Activated CD4-positive, alpha-beta T cell treated with anti-CD3 and anti-CD28 coated beads for 48 hours (primary cell): ENCODE measurements around the gene SLC39A1.
A peak's percentile ranks its signal among the peaks of the same experiment; 100 is the strongest.
"Not testable (repeated sequence)": the region's sequence is repeated elsewhere in the genome, so short reads cannot be mapped to it uniquely, and the experiment has no call there.

ENCODE experiments used
- DNase-seq: peaks from one replicate; pipeline ENCODE4 v3.0.0-alpha.2; 2020

SLC39A1 gene, protein sequence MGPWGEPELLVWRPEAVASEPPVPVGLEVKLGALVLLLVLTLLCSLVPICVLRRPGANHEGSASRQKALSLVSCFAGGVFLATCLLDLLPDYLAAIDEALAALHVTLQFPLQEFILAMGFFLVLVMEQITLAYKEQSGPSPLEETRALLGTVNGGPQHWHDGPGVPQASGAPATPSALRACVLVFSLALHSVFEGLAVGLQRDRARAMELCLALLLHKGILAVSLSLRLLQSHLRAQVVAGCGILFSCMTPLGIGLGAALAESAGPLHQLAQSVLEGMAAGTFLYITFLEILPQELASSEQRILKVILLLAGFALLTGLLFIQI

DNA sequence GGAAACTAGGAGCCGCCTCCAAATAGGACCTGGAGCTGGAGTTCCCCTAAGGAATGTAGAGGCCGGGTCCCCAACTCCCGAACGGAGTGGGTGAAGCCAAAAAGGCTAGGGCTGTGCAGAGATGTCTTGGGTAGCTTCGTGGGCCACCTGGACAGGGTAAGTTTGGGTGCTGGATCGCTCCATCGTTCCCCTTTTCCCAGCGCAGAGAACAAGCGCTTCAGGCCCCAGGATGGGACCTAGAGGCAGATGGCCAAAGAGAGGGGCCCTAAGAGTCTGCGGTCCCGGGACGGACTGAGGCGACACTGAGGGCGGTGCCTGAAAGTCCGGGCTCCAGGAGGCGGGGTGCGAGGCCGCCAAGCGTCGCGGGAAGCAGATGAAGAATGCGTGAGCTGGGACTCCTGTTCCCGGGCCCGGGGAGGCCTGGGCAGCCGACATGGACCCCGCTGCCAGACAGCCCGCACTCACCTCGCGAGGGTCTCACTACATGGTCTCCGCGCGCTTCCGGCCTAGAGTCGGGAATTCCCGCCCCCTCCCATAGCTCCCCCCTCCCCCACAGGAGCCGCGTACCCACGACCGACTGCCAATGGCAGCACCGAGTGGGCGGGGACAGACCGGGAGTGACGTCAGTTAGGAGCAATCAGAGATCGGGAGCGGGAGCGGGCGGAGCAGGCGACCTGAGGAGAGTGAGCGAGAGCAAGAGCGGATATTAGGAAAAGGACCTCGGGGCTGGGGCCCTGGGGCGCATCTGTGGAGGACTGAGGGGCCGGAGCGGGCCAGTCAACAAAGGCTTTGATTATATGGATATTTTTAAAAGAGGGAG is at the start of gene SLC39A1:
Gene SLC39A1 (minus strand): TSS at position 508 of the 820 bp plus-strand sequence. CDS start 822 bp downstream, outside the sequence.
- DNase-seq = peak; percentile 96

DNA sequence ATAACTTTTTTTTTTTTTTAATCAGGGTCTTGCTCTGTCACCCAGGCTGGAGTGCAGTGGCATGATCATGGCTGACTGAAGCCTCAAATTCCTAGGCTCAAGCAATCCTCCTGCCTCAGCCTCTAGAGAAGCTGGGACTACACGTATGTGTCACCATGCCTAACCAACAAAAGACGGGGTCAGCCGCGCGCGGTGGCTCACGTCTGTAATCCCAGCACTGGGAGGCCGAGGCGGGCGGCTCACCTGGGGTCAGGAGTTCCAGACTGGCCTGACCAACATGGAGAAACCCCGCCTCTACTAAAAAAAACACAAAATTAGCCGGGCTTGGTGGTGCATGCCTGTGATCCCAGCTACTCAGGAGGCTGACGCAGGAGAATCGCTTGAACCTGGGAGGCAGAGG is 49.2 kb upstream of the SLC39A1 start:
- DNase-seq = not testable (repeated sequence)

DNA sequence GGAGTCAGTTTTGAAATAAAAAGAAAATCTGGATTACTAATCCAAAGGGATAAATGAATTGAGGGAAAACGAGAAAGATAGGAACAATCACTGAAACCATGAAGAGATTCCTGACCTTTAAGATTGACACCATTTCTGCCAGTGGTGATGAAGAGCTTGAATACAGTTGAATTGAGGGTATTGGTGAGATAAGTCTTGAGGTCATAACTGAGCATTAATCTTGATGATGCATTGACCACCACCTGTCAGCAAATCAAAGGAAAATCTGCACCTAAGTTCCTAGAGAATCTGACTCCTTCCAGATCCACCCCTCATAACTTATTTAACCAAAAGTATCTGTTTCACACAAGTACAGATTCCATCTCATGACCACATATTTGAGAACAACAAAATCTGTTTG is 48.8 kb upstream of the SLC39A1 start:
- DNase-seq = no peak

DNA sequence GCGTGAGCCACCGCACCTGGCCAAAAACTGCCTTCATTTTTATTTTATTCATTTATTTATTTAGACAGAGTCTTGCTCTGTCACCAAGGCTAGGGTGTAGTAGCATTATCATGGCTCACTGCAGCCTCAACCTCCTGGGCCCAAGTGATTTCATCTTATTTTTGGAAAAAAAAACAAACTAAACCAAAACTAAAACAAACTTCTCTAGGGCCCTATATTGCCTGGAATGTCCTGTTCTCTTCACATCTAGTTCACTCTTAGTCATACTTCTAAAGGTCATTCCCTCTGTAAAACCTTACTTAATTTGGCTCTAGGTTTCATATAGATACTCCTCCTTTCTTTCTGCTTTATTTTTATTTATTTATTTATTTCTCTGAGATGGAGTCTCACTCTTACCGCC is 42.8 kb upstream of the SLC39A1 start:
- DNase-seq = no peak

DNA sequence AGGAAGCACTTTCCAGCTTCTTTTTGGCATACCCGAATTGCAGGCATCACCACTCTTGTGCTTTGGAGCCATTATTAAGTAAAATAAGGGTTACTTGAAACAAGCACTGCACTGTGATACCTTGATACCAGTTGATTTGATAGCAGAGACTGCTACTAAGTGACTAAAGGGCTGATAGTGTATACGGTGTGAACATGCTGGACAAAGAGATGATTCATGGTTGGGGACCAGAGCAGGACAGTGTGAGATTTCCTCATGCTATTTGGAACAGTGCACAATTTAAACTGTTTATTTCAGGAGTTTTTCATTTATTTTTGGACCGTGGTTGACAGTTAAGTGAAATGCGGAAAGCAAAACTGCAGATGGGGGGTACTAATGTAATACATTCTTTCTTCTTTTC is 37.1 kb upstream of the SLC39A1 start:
- no peak for DNase-seq

DNA sequence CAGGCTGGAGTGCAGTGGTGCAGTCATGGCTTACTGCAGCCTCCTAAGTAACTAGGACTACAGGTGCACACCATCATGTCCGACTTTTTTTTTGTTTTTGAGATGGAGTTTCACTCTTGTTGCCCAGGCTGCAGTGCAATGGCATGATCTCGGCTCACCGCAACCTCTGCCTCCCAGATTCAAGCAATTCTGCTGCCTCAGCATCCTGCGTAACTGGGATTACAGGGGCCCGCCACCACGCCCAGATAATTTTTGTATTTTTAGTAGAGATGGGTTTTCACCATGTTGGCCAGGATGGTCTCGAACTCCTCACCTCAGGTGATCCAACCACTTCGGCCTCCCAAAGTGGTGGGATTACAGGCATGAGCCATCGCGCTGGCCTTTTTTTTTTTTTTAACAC is 33.5 kb upstream of the SLC39A1 start:
- DNase-seq = not testable (repeated sequence)

DNA sequence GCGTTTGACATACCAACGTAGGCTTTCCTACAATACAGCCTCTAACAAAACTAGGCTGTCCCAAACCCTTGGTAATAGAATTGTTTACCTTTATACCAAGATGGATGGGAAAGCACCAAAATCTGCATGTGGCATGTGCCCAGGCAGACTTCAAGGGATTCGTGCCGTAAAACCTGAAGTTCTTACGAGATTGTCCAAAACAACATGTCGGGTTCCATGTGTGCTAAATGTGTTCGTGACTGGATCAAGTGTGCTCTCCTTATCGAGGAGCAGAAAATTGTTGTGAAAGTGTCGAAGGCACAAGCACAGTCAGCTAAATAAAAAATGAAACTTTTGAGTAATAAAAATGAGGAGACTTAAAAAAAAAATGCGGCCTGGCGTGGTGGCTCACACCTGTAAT is 32.3 kb upstream of the SLC39A1 start:
- no peak for DNase-seq

DNA sequence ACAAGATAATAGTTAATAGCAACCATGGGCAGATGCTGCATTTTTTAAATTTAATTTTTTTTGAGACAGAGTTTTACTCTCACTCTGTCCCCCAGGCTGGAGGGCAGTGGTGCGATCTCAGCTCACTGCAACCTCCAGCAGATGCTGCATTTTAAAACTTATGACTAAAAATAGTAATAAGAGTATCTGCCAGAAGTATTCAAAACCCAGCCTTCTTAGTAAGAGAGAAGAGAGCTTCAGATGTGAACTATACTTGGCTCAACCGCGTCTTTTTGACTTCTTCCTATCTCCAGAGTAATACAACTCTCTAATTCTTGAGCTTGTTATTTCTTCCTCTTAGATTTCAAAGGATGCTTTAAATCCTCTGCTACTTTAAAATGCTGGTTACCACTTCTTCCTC is 31.9 kb upstream of the SLC39A1 start:
- no peak for DNase-seq

DNA sequence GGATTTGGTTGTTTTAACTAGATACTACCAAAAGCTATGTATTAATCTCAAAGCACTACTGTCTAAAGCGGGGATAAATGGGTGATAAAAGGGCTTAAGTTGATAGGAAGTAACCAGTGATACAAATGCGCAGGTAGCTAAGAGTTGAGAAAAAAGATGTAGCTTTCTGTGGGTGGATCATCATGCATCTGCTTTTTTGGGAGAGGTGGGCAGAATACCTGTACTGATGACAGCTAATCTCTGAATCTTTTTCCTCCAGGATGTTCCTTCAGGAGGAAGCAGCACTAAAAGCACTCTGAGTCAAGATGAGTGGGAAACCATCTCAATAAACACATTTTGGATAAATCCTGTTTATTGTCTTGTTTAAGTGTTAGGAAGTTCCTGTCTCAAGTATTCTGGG is 28.5 kb upstream of the SLC39A1 start:
- DNase-seq = no peak

DNA sequence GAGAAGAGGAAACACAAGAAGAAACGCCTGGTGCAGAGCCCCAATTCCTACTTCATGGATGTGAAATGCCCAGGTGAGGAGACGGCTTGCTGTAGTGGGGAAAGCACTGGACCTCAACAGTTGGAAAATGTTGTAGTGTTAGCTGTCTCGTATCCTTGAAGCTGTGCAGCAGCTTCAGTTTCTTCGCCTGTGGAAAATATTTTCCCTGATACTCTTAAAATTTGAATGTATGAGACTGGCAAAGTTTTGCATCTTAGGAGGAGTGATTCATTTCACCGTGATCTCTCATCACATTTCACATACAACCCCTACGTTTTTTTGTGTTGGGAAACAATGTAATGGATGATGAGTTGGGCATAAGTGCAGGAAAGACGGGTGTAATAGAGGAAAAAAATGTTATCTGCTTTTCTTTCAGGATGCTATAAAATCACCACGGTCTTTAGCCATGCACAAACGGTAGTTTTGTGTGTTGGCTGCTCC is 27.9 kb upstream of the SLC39A1 start:
- no peak for DNase-seq

DNA sequence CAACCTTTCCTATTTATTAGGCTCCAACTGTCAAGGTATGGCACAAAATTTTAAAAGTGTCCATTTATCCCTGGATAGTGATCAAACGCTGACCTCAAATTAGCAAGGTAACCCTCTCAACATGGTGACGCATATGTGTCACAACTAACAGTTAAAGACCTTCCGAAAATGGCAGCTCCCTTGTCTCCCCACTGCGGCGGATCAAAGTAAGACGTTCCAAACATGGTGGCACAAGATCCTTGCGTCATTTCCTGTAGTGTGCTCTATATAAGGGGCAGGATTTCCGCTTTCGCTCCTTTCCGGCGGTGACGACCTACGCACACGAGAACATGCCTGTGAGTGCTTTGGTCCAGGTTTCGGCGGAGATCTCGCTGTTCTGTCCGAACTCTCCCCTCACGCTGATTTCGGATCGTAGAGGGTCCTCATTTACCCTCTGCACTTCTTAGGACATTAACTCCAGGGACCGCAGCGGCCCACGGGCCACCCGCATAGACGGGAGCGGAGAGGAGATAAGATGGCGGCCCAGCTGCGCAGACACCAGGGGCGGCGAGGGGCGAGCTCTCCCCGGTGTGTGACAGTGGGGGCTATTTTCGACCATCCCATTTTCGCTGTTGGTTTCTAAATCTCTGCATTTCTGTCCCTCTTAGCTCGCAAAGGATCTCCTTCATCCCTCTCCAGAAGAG is 27.3 kb upstream of the SLC39A1 start, which contains the start of gene RPS27:
Gene RPS27 (plus strand): TSS at position 295 of the 683 bp plus-strand sequence. CDS start 35 bp downstream, at position 330.
- peak; percentile 90 for DNase-seq

DNA sequence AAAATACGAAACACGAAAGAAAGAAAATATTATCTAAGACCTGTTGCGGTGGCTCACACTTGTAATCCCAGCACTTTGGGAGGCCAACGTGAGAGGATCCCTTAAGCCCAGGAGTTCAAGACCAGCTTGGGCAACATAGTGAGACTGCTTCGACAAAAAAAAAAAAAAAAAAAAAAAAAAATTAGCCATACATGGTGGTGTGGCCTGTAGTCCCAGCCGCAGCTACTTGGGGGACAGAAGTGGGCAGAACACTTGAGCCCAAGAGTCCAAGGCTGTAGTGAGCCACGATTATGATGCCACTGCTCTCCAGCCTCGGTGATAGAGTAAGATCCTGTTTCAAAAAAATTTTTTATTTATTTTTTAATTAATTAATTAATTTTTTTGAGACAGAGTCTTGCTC is 24.3 kb upstream of the SLC39A1 start:
- DNase-seq = no peak

DNA sequence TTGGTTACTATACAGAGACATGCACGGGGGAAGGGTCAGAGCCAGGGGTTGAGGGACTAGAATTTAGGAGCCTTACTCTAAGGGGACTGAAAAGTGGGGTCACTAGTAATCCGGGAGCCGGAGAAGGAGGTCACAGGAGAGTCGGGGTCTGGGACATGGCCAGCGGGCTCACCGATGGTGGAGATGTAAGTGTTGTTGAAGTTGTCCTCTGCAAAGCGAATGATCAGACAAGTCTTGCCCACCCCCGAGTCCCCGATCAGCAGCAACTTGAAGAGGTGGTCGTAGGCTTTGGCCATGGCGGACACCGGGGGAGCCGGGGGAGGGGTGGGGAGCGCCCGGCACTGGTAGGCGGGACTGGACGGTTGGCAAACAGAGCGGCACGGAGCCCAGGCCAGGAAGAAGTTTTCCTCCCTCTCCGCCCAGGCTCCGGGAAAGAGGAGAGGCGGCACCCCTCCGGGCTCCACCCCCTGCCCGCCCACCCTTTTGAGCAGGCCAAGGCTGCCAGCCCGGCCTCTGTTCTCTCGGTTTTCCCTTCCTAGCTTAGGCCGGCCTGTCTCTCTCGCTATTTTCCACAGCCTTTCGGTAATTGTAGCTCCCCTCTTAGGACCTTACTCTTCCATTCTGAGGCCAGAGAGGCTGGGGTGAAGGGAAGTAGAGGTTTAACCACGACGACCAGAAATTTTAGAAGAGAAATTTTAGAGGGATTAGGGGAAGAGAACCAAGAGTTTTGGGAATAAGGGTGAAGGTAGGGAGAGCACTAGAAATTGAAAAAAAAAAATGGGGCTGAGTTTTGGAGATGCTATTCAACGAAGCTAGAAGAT is 22.8 kb upstream of the SLC39A1 start, which contains the start of gene RAB13:
Gene RAB13 (minus strand): TSS at position 399 of the 821 bp plus-strand sequence. CDS start 103 bp downstream, at position 296.
- no peak for DNase-seq

DNA sequence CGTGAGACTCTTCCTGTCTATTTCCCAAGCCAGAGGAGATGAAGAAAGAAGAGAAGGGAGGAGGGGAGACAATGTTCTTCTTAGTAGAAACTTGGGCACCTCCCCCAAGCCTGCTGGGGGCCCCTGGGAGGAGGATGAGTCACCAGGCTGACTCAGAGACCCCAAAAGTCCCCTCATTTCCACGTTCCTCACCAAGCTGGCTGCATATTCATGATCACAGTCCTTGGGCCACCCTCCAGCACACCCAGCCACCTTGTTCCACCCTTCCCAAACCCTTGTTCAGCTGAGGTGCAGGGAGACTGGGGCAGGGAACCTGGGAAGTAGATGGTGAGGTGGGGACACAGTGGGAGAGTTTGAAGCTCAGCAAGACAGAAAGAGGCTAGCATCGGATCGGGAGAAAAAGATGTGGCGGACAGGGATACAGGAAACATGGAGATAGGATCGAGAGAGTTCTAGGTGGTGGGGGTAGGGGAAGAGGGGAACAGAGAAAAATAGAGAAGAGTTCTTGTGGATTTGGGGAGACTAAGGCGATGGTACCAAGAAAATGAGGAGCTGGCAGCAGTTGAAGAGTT is 22.1 kb upstream of the SLC39A1 start:
- peak; percentile 64 for DNase-seq

DNA sequence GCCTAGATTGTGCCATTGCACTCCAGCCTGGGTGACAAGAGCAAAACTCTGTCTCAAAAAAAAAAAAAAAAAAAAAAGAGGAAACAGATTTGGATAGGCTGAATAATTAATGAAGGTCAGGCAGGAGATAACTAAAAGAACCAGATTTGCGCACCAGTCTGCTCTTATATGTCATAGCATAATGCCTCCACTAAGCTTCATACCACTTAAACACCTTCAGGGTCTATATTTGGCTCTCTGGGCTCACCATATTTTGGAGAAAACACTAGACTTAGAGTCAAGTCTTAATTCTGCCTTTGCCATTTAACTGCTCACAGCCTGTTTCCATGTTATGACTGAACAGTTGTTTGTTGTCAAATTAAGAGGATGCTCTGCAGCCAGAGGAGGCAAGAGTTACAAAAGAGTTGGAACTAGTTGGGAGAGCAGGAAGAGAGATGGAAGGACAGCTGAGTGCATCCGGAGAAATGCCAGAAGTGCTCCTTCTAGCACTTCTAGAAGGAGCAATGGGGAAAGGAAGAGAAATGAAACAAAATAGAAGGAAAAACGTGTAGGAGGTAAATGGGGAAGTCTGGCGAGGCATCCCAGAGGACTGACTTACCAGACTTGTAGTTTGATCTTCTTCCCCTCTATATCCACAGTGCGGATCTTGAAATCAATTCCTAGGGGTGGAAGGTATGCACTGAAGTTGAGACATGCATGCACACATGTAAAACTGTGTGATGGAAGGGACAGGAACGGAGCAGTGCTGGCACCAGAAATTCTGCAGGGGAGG is 21.0 kb upstream of the SLC39A1 start:
- no peak for DNase-seq

DNA sequence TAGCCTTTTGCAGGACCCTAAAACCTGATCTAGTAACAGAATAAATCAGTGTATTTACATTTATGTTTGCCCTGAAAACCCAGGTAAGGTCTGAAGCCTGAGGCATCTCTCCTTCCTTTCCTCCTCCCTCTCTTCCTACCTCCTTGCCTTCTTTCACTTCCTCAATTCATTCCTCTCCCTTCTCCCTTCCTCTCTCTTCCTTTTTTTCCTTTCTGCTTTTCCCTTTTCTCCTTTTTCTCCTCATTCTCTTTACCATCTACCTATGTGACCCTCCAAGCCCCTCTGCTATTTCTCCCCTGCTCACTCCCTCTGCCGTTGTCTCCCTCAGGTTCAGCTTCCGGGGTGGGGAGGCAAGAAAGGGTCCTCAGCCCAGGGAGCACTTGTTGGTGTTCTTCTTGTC is 18.4 kb upstream of the SLC39A1 start:
- DNase-seq = not testable (repeated sequence)

DNA sequence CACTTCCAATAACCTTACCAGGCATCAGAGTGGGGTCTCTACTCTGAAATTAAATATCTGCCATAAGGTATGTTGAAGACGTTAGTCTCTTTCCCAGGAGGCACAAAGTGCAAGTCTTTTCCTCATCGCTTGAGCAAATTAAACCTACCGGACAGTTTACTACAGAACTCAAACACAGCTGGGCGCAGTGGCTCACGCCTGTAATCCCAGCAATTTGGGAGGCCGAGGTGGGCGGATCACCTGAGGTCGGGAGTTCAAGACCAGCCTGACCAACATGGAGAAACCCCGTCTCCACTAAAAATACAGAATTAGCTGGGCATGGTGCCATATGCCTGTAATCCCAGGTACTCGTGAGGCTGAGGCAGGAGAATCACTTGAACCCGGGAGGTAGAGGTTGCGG is 15.8 kb upstream of the SLC39A1 start:
- not testable (repeated sequence) for DNase-seq

DNA sequence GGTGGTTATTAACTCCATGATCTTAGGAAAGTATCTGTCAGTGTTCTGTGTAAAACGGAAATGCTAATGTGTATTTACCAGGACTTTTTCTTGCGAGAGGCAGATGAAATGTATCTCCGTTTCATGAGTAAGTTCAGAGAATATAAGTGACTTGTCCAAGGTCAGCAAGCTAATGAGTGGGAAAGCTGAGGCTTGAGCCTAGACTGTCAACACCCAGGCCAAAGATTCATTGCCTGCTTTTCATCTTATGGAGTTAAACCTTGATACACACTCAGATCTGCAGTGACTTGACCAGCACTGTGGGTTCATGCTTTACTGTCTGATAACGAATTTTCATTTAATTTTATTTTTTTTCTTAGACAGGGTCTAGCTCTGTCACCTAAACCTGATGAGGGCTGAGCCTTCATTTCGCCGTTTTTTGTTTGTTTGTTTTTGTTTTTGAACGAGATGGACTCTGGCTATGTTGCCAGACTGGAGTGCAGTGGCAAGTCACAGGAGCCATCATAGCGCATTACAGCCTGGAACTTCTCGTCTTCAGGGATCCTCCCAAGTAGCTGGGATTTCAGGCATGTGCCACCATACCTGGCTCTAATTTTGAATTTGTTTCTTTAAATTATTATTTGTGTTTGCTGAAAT is 15.1 kb upstream of the SLC39A1 start:
- no peak for DNase-seq

DNA sequence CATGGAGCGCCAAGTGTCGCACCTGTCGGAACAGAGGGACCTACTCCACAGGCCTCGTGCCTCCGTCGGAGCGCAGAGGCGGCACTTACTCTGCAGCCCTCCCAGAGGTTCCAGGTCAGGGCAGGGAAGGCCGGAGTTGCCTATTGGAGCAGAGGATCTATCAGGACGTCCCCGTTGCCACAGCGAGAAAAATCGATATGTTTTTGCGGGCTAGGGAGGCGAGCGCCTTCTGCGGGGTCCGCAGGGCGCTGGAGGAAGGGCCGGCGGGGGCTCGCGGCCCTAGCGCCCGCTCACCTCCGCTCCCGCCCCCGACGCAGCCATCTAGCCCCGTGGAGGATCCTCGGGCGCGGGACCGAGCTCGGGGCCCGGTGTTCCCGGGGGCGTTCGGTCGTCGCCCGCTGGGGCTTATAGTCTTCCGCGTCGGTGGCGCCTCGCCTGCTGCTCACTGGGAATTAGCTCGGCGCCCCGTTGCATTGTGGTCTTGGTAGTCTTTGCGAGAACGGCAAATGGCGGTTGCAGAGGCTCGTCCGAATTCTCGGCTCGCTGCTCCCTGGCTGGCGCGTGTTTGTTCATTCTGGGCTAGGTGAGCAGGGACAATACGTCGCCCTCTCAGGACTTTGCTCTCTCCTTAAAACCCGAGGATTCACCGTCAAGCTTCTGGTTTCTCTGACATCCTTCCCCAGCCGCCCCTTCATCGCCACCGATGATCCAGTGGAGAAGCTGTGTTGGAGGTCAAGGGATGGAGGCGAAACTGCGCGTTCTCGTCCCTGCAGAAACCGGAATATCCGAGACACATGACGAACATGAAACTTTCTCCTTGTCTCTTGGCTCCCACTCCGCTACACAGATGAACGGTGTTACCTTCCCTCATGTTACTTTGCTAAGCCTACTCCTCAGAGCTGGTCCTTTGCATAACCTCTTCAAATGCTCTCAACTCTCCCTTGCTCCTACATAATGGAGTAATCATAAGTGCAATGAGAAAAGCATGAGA is 14.2 kb upstream of the SLC39A1 start, which contains the start of gene JTB:
Gene JTB (minus strand): TSS at position 425 of the 991 bp plus-strand sequence. CDS start 422 bp downstream, at position 3.
- DNase-seq = peak; percentile 91
